HG03565 (cell line): ENCODE results near the gene GNPTAB.

Experiments
- ATAC-seq: cut with Tn5 transposase; IDR thresholded peaks from one replicate; pipeline ENCODE4 v1.9.1; 2021; ENCODE audit warnings: mild to moderate bottlenecking, moderate library complexity; ENCODE audit not compliant: unreplicated experiment

The GNPTAB gene

GRCh38 chr12:101809208-101809607, 21.6 kb downstream of the GNPTAB start:
- ATAC-seq, result no peak

DNA sequence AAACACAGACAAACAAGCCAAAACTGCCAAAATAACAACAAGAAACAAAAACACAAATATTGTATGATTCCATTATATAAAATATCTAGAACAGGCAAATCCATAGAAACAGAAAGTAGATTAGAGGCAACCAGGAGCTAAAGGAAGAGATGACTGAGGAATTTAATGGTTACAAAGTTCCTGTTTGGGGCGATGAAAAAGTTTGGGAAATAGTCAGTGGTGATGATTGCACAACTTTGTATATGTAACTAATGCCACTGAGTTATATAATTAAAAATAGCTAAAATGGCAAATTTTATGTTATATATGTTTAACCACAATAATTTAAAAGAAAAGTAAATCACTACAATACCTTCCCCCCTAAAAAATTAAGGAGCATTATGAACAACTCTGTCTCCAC, 24.5 kb downstream of the GNPTAB start:
- ATAC-seq, result no peak

- no peak for ATAC-seq
Measured at GRCh38 chr12:101804409-101804808, 26.4 kb downstream of the GNPTAB start.

DNA sequence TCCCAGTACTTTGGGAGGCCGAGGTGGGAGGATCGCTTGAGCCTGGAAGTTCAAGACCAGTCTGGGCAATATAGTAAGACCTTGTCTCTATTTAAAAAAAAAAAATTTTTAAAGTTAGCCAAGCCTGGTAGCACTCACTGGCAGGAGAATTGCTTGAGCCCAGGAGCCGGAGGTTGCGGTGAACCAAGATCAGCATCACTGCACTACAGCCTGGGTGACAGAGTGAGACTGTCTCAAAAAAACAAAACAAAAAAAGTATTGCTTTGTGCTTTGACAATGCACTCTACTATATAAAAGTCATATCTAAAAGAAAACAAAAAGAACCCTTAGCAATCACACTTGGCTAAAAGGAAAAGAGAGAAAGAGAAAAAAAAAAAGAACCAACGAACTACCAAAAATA, 26.8 kb downstream of the GNPTAB start:
- ATAC-seq, result no peak

- ATAC-seq, result no peak
Measured at GRCh38 chr12:101802486-101802885, 28.3 kb downstream of the GNPTAB start.

GRCh38 chr12:101799774-101800173, 31.0 kb downstream of the GNPTAB start:
- no peak for ATAC-seq

- no peak for ATAC-seq
Measured at GRCh38 chr12:101795786-101796185, 35.0 kb downstream of the GNPTAB start.

GRCh38 chr12:101795013-101795412, 35.7 kb downstream of the GNPTAB start:
- ATAC-seq, result no peak

DNA sequence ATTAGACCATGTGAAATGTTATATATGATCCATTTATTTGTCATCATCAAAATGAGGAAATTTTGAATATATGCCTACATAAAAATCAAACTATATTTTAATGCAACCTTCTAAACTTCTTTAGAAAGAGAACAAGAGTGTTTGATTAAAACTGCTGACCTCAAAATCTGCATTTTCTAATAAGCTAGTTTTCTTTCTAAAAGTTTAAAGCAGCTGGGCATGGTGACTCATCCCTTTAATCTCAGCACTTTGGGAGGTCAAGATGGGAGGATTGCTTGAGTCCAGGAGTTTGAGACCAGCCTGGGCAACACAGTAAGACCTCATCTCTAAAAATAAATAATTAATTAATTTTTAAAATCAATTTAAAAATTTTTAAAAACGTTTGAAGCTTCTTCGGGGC, 36.2 kb downstream of the GNPTAB start:
- no peak for ATAC-seq

- peak; percentile 74 for ATAC-seq
Measured at GRCh38 chr12:101793401-101793800, 37.4 kb downstream of the GNPTAB start.

- no peak for ATAC-seq
Measured at GRCh38 chr12:101792046-101792931, 38.5 kb downstream of the GNPTAB start.

DNA sequence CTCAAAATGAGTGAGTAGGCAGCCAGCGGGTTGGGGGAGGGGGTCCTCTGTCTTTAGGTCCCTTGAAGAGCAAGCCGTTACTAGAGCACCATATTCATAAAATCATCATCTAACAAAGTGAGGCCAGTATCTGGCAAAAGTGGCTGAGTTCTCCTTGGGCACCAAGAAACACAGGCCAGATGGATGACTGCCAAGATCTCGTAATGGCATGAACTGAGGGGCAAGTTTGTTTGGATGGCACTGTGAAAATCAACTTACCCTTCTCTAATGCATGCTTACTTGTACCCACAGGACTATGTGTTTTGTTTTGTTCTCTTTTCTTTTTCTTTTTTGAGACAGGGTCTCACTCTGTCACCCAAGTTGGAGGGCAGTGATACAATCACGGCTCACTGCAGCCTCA, 41.6 kb downstream of the GNPTAB start:
- no peak for ATAC-seq

- no peak for ATAC-seq
Measured at GRCh38 chr12:101785671-101786070, 45.1 kb downstream of the GNPTAB start.

DNA sequence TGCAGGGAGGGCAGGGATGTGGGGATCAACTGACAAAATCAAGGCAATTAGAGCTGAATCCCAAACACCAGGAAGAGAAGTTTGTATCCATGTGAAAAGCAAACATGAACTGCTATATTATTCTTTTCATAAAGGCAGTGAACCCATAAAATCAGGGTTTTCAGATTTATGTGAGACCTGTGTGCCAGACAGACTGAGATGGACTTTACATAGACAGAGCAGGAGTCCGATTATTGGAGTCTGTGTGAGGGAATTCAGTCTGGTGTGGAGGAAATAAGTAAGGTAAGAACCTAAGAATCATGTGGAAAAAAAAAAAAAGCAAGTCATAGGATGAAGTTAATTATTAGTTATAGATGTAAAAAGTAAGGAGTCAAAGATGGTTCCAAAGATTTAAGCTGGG, 46.4 kb downstream of the GNPTAB start:
- no peak for ATAC-seq

DNA sequence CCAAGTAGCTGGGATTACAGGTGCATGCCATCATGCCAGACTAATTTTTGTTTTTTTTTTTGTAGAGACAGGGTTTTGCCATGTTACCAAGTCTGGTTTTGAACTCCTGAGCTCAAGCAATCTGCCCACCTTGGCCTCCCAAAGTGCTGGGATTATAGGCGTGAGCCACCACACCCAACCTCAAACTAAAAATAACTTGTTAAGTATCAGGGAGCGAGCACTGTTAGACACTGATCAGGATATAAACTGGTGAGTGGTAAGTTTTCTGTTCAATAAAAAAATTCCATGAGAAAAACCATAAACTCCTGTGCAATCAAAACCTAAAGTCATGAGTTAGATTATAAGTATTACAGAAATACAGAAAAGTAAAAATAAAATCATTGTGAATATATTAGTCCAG, 46.9 kb downstream of the GNPTAB start:
- no peak for ATAC-seq

DNA sequence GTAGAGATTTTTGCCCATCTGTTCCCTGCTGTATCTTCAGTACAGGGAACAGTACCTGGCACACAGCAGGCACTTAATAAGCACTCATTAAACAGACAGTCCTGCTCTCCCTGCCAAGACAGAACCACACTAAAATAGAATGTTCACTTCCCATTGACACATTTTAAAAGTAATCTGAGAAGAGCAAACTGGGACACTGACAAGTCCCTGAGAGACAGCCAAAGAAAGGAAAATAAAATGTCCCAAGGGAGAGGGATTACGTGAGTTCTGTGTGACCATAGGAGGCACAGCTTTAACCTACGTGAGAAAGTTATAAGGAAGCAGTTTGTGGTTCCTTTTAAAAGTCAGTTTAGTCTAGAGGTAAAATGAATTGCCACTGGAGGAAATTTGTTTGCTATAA, 47.6 kb downstream of the GNPTAB start:
- no peak for ATAC-seq

- ATAC-seq, result no peak
Measured at GRCh38 chr12:101782273-101782731, 48.5 kb downstream of the GNPTAB start.

DNA sequence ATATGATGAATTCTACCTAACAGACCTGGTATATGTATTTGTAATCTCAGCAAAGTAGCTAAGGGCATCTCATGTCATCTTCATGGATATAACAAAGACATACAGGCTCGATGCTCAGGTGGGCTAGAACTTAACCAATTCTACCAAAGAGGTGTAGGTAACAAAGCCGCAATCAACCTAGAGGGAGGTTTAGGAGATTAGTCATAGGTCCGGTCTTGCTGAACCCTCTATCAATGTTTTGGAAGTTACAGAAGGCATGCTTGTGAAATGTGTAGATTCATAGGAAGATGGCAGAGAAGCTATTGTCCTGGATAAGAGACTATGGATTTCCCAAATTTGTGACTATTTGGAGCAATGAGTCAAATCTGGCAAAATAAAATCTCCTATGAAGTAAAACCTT, 48.9 kb downstream of the GNPTAB start:
- no peak for ATAC-seq

GRCh38 chr12:101780599-101780998, 50.2 kb downstream of the GNPTAB start:
- ATAC-seq, result no peak

DNA sequence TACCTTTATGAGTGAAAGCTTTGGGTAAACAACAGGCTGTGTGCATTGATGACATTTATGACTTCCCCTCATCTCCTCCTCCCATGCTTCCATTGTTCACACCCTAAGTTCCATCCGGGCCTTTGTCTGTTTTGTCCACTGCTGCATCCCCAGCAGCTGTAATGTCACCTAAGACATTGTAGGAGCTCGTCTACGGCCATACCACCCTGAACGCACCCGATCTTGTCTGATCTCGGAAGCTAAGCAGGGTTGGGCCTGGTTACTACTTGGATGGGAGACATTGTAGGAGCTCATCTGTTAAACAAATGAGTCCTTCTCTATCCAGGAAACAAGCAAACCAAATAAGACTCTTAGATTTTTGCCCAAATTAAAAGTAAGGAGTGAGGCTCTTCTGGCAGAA, 51.1 kb downstream of the GNPTAB start:
- no peak for ATAC-seq

GRCh38 chr12:101779200-101779599, 51.6 kb downstream of the GNPTAB start:
- ATAC-seq, result no peak

GRCh38 chr12:101777978-101778377, 52.8 kb downstream of the GNPTAB start:
- ATAC-seq, result no peak

- no peak for ATAC-seq
Measured at GRCh38 chr12:101777485-101777884, 53.3 kb downstream of the GNPTAB start.
